Mesothelial cell of epicardium (in vitro differentiated cells): ENCODE data around the gene BMAL1. TPM values are rescaled to one million over a fixed set of nuclear protein-coding genes. Genes with fewer than 3 reads are reported as not detected.

Source experiments
- DNase-seq, 2 experiments: peaks; one replicate each; pipeline ENCODE4 v3.0.0; 2021; ENCODE audit warnings: low spot score in 2 of 2; ENCODE audit not compliant: unreplicated experiment in 2 of 2
- H3K27ac Mint-ChIP-seq: 2 replicates; pipeline ENCODE4 v1.8.0; 2021; ENCODE audit warnings: mixed read lengths
- H3K27me3 Mint-ChIP-seq: 2 replicates; pipeline ENCODE4 v1.8.0; 2021; ENCODE audit warnings: low read depth, mixed read lengths
- H3K36me3 Mint-ChIP-seq: 2 replicates; pipeline ENCODE4 v1.8.0; 2021; ENCODE audit warnings: mixed read lengths
- H3K4me1 Mint-ChIP-seq: 2 replicates; pipeline ENCODE4 v1.8.0; 2021; ENCODE audit warnings: mixed read lengths
- H3K4me3 Mint-ChIP-seq: 2 replicates; pipeline ENCODE4 v1.8.0; 2021; ENCODE audit warnings: mild to moderate bottlenecking, moderate library complexity, mixed read lengths
- H3K9me3 Mint-ChIP-seq: 2 replicates; pipeline ENCODE4 v1.8.0; 2021; ENCODE audit warnings: mixed read lengths
- total RNA-seq: library from RNA; stranded (reverse); gene quantifications from 3 replicates; pipeline ENCODE4 v1.2.1, GENCODE V29; 2021
- TF ChIP-seq, protein P1 (sequence below): fragments of 200-600 bp; sonication (generic); IDR thresholded peaks from one replicate; pipeline ENCODE4 v1.5.0; 2021; ENCODE audit warnings: antibody characterized with exemption; ENCODE audit not compliant: unreplicated experiment

Gene BMAL1
- total RNA-seq, 1 donor from 2014 or later, result 6.7 TPM

GRCh38 chr11:13339195-13340153 lies 61.9 kb downstream of the BMAL1 start:
- TF ChIP-seq, protein P1, sequence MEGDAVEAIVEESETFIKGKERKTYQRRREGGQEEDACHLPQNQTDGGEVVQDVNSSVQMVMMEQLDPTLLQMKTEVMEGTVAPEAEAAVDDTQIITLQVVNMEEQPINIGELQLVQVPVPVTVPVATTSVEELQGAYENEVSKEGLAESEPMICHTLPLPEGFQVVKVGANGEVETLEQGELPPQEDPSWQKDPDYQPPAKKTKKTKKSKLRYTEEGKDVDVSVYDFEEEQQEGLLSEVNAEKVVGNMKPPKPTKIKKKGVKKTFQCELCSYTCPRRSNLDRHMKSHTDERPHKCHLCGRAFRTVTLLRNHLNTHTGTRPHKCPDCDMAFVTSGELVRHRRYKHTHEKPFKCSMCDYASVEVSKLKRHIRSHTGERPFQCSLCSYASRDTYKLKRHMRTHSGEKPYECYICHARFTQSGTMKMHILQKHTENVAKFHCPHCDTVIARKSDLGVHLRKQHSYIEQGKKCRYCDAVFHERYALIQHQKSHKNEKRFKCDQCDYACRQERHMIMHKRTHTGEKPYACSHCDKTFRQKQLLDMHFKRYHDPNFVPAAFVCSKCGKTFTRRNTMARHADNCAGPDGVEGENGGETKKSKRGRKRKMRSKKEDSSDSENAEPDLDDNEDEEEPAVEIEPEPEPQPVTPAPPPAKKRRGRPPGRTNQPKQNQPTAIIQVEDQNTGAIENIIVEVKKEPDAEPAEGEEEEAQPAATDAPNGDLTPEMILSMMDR, result no peak
- H3K27me3 Mint-ChIP-seq, result no peaks in the 10 kb centered on the region
- no peaks in the 10 kb centered on the region for H3K9me3 Mint-ChIP-seq
- peak overlapping the region; percentile 63 for H3K27ac Mint-ChIP-seq
- H3K4me3 Mint-ChIP-seq, result no peak overlapping the region
- H3K4me1 Mint-ChIP-seq, result peaks cover 17% of the 10 kb centered on the region
- no peak for DNase-seq
- no peaks in the 10 kb centered on the region for H3K36me3 Mint-ChIP-seq

DNA sequence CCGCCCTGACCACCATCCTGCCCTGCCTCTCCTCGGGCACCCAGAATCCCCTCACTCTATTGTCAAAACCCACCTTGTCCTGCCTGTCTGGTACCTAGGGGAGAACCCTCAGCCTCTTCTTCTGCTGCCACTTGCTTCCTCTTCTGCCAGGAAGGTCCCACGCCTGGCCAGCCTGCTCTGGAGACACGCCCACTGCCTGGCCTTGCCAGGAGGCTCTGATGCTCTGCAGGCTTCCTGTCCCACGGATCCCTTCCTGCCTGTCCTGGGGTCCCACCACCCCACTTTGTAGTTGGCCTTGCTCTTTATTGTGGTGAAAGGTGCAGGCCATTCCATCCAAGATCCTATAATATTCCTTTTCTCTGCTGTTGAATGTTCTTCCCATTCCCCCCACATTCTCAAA lies 63.4 kb downstream of the BMAL1 start:
- Mint-ChIP-seq H3K9me3 (no peaks in the 10 kb centered on the region), H3K27me3 (no peaks in the 10 kb centered on the region), H3K36me3 (no peaks in the 10 kb centered on the region), H3K4me3 (no peak overlapping the region), H3K27ac (no peak overlapping the region), H3K4me1 (peaks cover 17% of the 10 kb centered on the region)
- TF ChIP-seq, protein P1, result no peak
- DNase-seq, result no peak

DNA sequence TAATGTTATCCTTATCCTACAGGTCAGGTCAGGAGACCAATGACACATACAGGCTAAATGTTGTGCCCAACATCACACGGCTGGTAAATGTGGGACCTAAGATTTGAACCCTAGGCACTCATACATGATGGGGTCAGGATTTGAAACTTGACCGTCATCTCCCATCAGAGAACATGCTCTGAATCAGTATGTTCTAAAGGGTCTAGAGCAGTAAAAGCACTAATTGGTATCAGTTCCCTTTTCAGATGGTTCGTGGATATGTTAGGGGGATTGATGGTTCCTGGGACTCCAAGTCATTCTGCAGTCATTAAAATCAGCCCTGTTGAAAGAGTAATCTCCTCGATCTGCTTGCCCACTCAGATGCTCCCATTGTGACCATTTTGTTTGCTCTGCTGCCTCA lies 65.5 kb downstream of the BMAL1 start:
- no peak overlapping the region for H3K4me3 Mint-ChIP-seq

DNA sequence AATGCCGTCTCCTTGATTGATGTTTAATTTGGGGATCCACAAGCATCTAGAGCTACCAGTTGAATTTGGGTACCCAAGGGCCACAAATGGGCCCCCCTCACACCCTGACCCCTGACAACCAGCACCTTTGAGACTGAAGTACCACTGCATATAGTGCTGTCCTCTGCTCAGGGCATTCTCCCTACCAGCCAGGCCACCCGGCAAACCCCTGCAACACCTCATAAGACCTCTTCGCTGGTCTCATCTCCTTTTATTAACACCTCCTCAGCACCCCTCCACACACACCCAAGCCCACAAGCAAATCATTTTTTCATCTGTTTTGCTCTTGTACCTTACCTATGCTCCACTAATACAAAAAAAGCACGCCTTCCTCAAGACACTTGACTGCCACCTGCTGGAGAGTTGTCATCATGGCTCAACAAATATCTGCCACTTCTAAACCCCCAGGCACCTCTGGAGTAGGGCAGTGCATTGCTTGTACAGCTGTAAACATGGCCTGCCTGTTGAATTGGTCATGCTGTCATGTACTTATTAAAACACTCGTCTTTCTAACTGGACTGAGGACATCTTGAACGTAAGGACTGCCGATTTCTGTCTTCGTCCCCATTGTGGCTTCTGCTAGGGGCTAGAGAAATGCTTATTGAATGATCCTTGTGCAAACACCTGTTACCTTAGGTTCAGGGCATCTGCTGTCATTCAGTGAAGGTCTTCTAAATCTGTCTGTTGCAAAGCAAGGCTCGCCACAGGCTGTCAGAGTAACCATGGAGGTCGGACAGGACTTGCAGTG lies 66.5 kb downstream of the BMAL1 start:
- H3K4me1 Mint-ChIP-seq, result peaks cover 11% of the 10 kb centered on the region
- no peaks in the 10 kb centered on the region for H3K36me3 Mint-ChIP-seq
- TF ChIP-seq, protein P1, result peak; percentile 85
- no peaks in the 10 kb centered on the region for H3K27me3 Mint-ChIP-seq
- no peak overlapping the region for H3K27ac Mint-ChIP-seq
- no peak overlapping the region for H3K4me3 Mint-ChIP-seq
- DNase-seq, result peak; percentile 41 to 75
- no peaks in the 10 kb centered on the region for H3K9me3 Mint-ChIP-seq

More for the DNA sequence above, 65.5 kb downstream of the BMAL1 start:
- TF ChIP-seq, protein P1, result no peak
- DNase-seq, result no peak
- Mint-ChIP-seq H3K27ac (no peak overlapping the region), H3K4me1 (peaks cover 16% of the 10 kb centered on the region), H3K36me3 (no peaks in the 10 kb centered on the region), H3K9me3 (no peaks in the 10 kb centered on the region), H3K27me3 (no peaks in the 10 kb centered on the region)

GRCh38 chr11:13344818-13345217 lies 67.2 kb downstream of the BMAL1 start:
- Mint-ChIP-seq H3K4me1 (peaks cover 5% of the 10 kb centered on the region), H3K27ac (no peak overlapping the region), H3K4me3 (no peak overlapping the region), H3K9me3 (no peaks in the 10 kb centered on the region), H3K27me3 (no peaks in the 10 kb centered on the region), H3K36me3 (no peaks in the 10 kb centered on the region)
- TF ChIP-seq, protein P1, result no peak
- no peak for DNase-seq
